GM12878 (cell line): ENCODE results near the gene NAA10. TPM values are rescaled to one million over a fixed set of nuclear protein-coding genes. Genes with fewer than 3 reads are reported as not detected.
A peak's percentile ranks its signal among the peaks of the same experiment; 100 is the strongest.

ENCODE experiments used
- ATF7 ChIP-seq: fragments of 450-650 bp; IDR thresholded peaks from 2 replicates; pipeline ENCODE4 v1.6.1; 2016; ENCODE audit warnings: low read depth, mild to moderate bottlenecking
- BMI1 ChIP-seq: fragments of 450-650 bp; IDR thresholded peaks from 2 replicates; pipeline ENCODE4 v1.6.1; 2016; ENCODE audit warnings: mild to moderate bottlenecking, moderate library complexity, borderline replicate concordance
- CBX5 ChIP-seq: sonication (generic); IDR thresholded peaks from 2 replicates; pipeline ENCODE4 v1.6.1; 2016; ENCODE audit warnings: low read depth, moderate library complexity, mild to moderate bottlenecking, inconsistent platforms
- CHD2 ChIP-seq: IDR thresholded peaks from 2 replicates; pipeline ENCODE4 v1.6.1; 2011; ENCODE audit warnings: low read depth, low read length, improper control_type of control experiment, borderline replicate concordance
- CREM ChIP-seq: IDR thresholded peaks from 2 replicates; pipeline ENCODE4 v1.6.1; 2014; ENCODE audit warnings: antibody characterized with exemption, low read depth
- EGR1 ChIP-seq, 2 experiments: IDR thresholded peaks; 1 replicate in 1 of 2; 2 replicates in 1 of 2; pipeline ENCODE4 v1.6.1; 2011 to 2012; ENCODE audit warnings: low read depth in 2 of 2, low read length in 2 of 2, borderline replicate concordance in 1 of 2, mild to moderate bottlenecking in 1 of 2, moderate library complexity in 1 of 2
- EP300 ChIP-seq, 2 experiments: fragments of 150-350 bp in 1 of 2; IDR thresholded peaks; 2 replicates each; pipeline ENCODE4 v1.6.1; 2011 to 2012; ENCODE audit warnings: low read depth in 2 of 2, low read length in 2 of 2, borderline replicate concordance in 1 of 2, improper control_type of control experiment in 1 of 2, inconsistent platforms in 1 of 2; ENCODE audit not compliant: control insufficient read depth in 1 of 2
- FOXM1 ChIP-seq: IDR thresholded peaks from 2 replicates; pipeline ENCODE4 v1.6.1; 2012; ENCODE audit warnings: low read depth, mild to moderate bottlenecking, inconsistent platforms, low read length, moderate library complexity
- GATAD2B ChIP-seq: fragments of 450-650 bp; conservative IDR thresholded peaks from 2 replicates; pipeline ENCODE4 v1.6.1; 2017; ENCODE audit warnings: low read depth, mild to moderate bottlenecking, moderate library complexity
- IKZF1 ChIP-seq: fragments of 450-650 bp; conservative IDR thresholded peaks from 2 replicates; pipeline ENCODE4 v1.6.1; 2017; ENCODE audit warnings: antibody characterized with exemption, mild to moderate bottlenecking
- KDM1A ChIP-seq: fragments of 200-600 bp; sonication (generic); IDR thresholded peaks from 2 replicates; pipeline ENCODE4 v1.6.1; 2016; ENCODE audit warnings: borderline replicate concordance
- MTA2 ChIP-seq: fragments of 450-650 bp; IDR thresholded peaks from 2 replicates; pipeline ENCODE4 v1.6.1; 2016; ENCODE audit warnings: low read depth, mild to moderate bottlenecking, moderate library complexity
- NFIC ChIP-seq: IDR thresholded peaks from 2 replicates; pipeline ENCODE4 v1.6.1; 2012; ENCODE audit warnings: low read depth, mild to moderate bottlenecking, inconsistent platforms, low read length, moderate library complexity
- NR2F1 ChIP-seq: fragments of 450-650 bp; conservative IDR thresholded peaks from 2 replicates; pipeline ENCODE4 v1.6.1; 2017; ENCODE audit warnings: mild to moderate bottlenecking
- PML ChIP-seq: IDR thresholded peaks from 2 replicates; pipeline ENCODE4 v1.6.1; 2012; ENCODE audit warnings: low read length, inconsistent platforms
- POLR2AphosphoS5 ChIP-seq: IDR thresholded peaks from 2 replicates; pipeline ENCODE4 v1.6.1; 2011; ENCODE audit warnings: mild to moderate bottlenecking, low read length, inconsistent platforms
- POU2F2 ChIP-seq: IDR thresholded peaks from 3 replicates; pipeline ENCODE4 v1.6.1; 2011; ENCODE audit warnings: low read depth, mild to moderate bottlenecking, low read length, borderline replicate concordance
- SPI1 ChIP-seq: IDR thresholded peaks from 2 replicates; pipeline ENCODE4 v1.6.1; 2011; ENCODE audit warnings: low read depth, mild to moderate bottlenecking, low read length, moderate library complexity, borderline replicate concordance; ENCODE audit not compliant: insufficient read depth
- TARDBP ChIP-seq: IDR thresholded peaks from 2 replicates; pipeline ENCODE4 v1.6.1; 2016; ENCODE audit warnings: borderline replicate concordance
- ZBED1 ChIP-seq: IDR thresholded peaks from 2 replicates; pipeline ENCODE4 v1.6.1; 2016; ENCODE audit warnings: borderline replicate concordance
- polyA plus RNA-seq, 11 experiments: library from polyadenylated mRNA; depleted of rRNA in 4 of 11; unstranded in 6 of 11; stranded (reverse) in 5 of 11; fragments of >200 nt; fragmentation: Nextera tagmentation in 4 of 11; fragmentation: Illumina TruSeq in 1 of 11; extraction: Ambion mirVana in 4 of 11; extraction: Trizol in 1 of 11; gene quantifications; 1 replicate in 1 of 11; 2 replicates in 10 of 11; pipeline versions ENCODE4 v1.2.1 to v1.2.3, GENCODE V29; 2011 to 2016; ENCODE audit warnings: inconsistent platforms in 2 of 11, missing spikeins in 2 of 11, low read depth in 1 of 11
- total RNA-seq, 4 experiments: library from RNA; depleted of rRNA in 3 of 4; stranded (reverse); fragments of >200 nt in 3 of 4; fragmentation: Illumina TruSeq in 1 of 4; extraction: Trizol in 1 of 4; gene quantifications; 2 replicates each; pipeline versions ENCODE4 v1.2.1 to v1.2.3, GENCODE V29; 2013 to 2021
- TF ChIP-seq, protein P1 (sequence below): IDR thresholded peaks from 2 replicates; pipeline ENCODE4 v1.6.1; 2011; ENCODE audit warnings: borderline replicate concordance, low read depth, mild to moderate bottlenecking, moderate library complexity, low read length; ENCODE audit not compliant: insufficient read depth, poor library complexity, severe bottlenecking
- TF ChIP-seq, protein P2 (sequence below): IDR thresholded peaks from 2 replicates; pipeline ENCODE4 v1.6.1; 2011; ENCODE audit warnings: low read depth, low read length, improper control_type of control experiment, borderline replicate concordance
- TF ChIP-seq, protein P3 (sequence below): fragments of 450-650 bp; IDR thresholded peaks from 2 replicates; pipeline ENCODE4 v1.6.1; 2017; ENCODE audit warnings: low read depth, mild to moderate bottlenecking, moderate library complexity
- TF ChIP-seq, protein P4 (sequence below): fragments of 450-650 bp; IDR thresholded peaks from 2 replicates; pipeline ENCODE4 v1.6.1; 2017; ENCODE audit warnings: antibody characterized with exemption, mild to moderate bottlenecking, moderate library complexity

Gene NAA10
- total and polyA plus RNA-seq, 10 of the 15 experiments (the other 5 are each of a cell fraction or from before 2014, with no cell fraction given), result 7.9 to 212 (median 98.9) TPM

DNA sequence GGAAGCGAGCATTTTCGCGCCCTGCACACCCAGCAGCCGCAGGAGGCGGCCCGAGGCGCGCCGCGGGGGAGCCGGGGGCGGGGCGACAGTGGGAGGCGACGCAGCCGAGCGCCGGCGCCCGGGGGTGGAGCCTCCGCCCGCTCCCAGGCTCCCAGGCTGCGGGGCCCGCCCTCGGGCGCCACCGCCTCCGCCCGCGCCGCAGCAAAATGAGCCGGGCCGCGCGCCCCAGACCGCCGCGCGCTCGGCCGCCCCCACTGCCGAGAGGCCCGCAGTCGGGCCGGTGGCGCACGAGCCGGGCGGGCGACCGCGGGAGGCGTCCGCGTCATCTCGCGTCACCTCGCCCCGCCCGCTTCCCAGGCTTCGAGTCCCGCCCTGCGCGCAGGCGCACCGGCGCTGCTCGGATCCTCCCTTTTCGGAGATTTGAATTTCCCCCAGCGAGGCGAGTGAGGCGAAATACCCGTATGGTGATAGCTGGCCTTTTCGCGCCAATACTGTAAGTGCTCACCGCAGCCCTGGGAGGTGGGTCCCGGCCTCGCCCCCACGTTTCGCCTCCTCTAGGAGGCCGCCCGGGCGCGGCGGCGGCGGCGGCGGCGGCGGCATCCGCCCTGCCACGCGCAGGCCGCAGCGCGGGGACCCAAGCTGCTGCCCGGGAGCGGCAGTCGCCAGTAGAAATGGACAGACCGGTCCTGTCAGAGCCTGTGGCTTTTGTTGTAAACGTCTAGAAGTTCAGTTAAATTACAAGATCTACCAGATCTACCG, 37.7 kb upstream of the NAA10 start, which contains the start of gene TMEM187 (continued):
- TF ChIP-seq, protein P1, sequence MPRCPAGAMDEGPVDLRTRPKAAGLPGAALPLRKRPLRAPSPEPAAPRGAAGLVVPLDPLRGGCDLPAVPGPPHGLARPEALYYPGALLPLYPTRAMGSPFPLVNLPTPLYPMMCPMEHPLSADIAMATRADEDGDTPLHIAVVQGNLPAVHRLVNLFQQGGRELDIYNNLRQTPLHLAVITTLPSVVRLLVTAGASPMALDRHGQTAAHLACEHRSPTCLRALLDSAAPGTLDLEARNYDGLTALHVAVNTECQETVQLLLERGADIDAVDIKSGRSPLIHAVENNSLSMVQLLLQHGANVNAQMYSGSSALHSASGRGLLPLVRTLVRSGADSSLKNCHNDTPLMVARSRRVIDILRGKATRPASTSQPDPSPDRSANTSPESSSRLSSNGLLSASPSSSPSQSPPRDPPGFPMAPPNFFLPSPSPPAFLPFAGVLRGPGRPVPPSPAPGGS, result no peak
- TF ChIP-seq NR2F1 (0 out of 2 replicates have a peak, but pooled peaks have one; percentile 25), NFIC (no peak), ATF7 (no peak), BMI1 (no peak), TARDBP (no peak), POLR2AphosphoS5 (peak; percentile 35; the same call in 1 of the 2 replicates), GATAD2B (0 out of 2 replicates have a peak, but pooled peaks have one; percentile 27), CHD2 (no peak), ZBED1 (no peak), CBX5 (no peak), MTA2 (no peak), PML (0 out of 2 replicates have a peak, but pooled peaks have one; percentile 23), CREM (no peak), EGR1 (IDR thresholded peaks at IDR 0.05; ENCODE audit: borderline replicate concordance in 1 of 2, low read depth in 2 of 2, low read length in 2 of 2) (peak in 1 of 2 experiments; percentile 59; a peak in 1 of 3 replicates), IKZF1 (peak; percentile 78), FOXM1 (no peak), POU2F2 (peak; percentile 51), KDM1A (no peak), EP300 (IDR thresholded peaks at IDR 0.05; ENCODE audit: borderline replicate concordance in 1 of 2, control insufficient read depth in 1 of 2, low read depth in 2 of 2, low read length in 2 of 2) (no peak), SPI1 (no peak)
- TF ChIP-seq, protein P2, sequence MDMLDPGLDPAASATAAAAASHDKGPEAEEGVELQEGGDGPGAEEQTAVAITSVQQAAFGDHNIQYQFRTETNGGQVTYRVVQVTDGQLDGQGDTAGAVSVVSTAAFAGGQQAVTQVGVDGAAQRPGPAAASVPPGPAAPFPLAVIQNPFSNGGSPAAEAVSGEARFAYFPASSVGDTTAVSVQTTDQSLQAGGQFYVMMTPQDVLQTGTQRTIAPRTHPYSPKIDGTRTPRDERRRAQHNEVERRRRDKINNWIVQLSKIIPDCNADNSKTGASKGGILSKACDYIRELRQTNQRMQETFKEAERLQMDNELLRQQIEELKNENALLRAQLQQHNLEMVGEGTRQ, result no peak
- TF ChIP-seq, protein P3, sequence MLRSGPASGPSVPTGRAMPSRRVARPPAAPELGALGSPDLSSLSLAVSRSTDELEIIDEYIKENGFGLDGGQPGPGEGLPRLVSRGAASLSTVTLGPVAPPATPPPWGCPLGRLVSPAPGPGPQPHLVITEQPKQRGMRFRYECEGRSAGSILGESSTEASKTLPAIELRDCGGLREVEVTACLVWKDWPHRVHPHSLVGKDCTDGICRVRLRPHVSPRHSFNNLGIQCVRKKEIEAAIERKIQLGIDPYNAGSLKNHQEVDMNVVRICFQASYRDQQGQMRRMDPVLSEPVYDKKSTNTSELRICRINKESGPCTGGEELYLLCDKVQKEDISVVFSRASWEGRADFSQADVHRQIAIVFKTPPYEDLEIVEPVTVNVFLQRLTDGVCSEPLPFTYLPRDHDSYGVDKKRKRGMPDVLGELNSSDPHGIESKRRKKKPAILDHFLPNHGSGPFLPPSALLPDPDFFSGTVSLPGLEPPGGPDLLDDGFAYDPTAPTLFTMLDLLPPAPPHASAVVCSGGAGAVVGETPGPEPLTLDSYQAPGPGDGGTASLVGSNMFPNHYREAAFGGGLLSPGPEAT, result no peak
- TF ChIP-seq, protein P4, sequence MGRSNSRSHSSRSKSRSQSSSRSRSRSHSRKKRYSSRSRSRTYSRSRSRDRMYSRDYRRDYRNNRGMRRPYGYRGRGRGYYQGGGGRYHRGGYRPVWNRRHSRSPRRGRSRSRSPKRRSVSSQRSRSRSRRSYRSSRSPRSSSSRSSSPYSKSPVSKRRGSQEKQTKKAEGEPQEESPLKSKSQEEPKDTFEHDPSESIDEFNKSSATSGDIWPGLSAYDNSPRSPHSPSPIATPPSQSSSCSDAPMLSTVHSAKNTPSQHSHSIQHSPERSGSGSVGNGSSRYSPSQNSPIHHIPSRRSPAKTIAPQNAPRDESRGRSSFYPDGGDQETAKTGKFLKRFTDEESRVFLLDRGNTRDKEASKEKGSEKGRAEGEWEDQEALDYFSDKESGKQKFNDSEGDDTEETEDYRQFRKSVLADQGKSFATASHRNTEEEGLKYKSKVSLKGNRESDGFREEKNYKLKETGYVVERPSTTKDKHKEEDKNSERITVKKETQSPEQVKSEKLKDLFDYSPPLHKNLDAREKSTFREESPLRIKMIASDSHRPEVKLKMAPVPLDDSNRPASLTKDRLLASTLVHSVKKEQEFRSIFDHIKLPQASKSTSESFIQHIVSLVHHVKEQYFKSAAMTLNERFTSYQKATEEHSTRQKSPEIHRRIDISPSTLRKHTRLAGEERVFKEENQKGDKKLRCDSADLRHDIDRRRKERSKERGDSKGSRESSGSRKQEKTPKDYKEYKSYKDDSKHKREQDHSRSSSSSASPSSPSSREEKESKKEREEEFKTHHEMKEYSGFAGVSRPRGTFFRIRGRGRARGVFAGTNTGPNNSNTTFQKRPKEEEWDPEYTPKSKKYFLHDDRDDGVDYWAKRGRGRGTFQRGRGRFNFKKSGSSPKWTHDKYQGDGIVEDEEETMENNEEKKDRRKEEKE, result no peak
